ENCODE data around the gene AKAP6. TPM values are rescaled to one million over a fixed set of nuclear protein-coding genes. Genes with fewer than 3 reads are reported as not detected.

AKAP6 gene
- total RNA-seq, 1 experiment from 2014 or later: 1.1 TPM

DNA sequence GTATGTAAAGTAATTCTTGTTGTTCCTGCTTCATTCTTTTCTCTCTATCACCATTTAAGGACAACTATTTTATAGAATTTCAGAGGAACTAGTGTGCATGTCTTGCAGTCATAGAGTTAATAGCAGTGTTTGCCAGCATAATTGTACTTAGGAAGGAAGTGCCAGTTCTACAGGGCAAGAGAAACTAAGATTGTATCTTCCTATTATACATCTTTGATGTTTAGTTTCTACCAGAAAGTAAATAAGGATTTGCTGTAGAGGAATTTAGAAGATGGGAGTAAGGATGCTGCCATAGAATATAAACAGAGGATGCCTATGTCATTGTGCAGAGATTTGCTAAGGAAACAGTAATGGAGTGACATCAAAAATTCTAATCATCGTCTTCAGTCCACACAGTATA is 338.7 kb downstream of the AKAP6 start:
- H3T11ph ChIP-seq (ENCODE audit: low read length): no peak overlapping the region
- no peaks in the 10 kb centered on the region for H3K4me1 ChIP-seq (ENCODE audit: insufficient read depth, low read length)
- no peaks in the 10 kb centered on the region for H3K79me2 ChIP-seq (ENCODE audit: insufficient read depth, low read length)
- H4K5ac ChIP-seq (ENCODE audit: insufficient read length, low read depth, low read length): no peak overlapping the region
- no peak overlapping the region for H3K4ac ChIP-seq (ENCODE audit: low read depth, low read length)
- H3K9me3 Mint-ChIP-seq: peaks cover 0 to 2% of the 10 kb centered on the region in 2 experiments; a peak in 3 of 5 replicates
- no peak overlapping the region for H3K56ac ChIP-seq (ENCODE audit: insufficient read length, low read depth, low read length)
- H3K18ac ChIP-seq (ENCODE audit: insufficient read length, low read depth, low read length): no peak overlapping the region
- no peak overlapping the region for H3K4me3 Mint-ChIP-seq
- no peak overlapping the region for H3K14ac ChIP-seq (ENCODE audit: insufficient read depth, low read length)
- H3K27ac Mint-ChIP-seq: no peak overlapping the region
- no peak overlapping the region for H4K8ac ChIP-seq (replicated peaks; ENCODE audit: insufficient read length, low read depth, low read length)
- no peak overlapping the region for H3K27ac ChIP-seq (ENCODE audit: insufficient read length, low read depth, low read length)
- no peak overlapping the region for H3K9ac ChIP-seq (ENCODE audit: extremely low read depth, insufficient read length, low read length)
- no peak overlapping the region for H2BK12ac ChIP-seq (ENCODE audit: insufficient read length, low read depth, low read length)
- DNase-seq: no peak
- WGBS (ENCODE audit: extremely low coverage, insufficient read length, low lambda C conversion rate): no CpG with 5 or more reads among the region's 1 CpG
- no peak overlapping the region for H2AK5ac ChIP-seq (ENCODE audit: insufficient read length, low read length)
- no peaks in the 10 kb centered on the region for H3K27me3 ChIP-seq (ENCODE audit: insufficient read depth, low read length)
- H2BK5ac ChIP-seq (ENCODE audit: insufficient read length, low read length): no peak overlapping the region
- no peak overlapping the region for H2BK15ac ChIP-seq (ENCODE audit: low read depth, low read length)
- H3K9me3 ChIP-seq (ENCODE audit: control insufficient read depth, low read depth, low read length): no peaks in the 10 kb centered on the region
- H4K91ac ChIP-seq (ENCODE audit: insufficient read length, low read depth, low read length): no peak overlapping the region
- peaks cover under 1 to 3% of the 10 kb centered on the region in 2 experiments for H3K4me1 Mint-ChIP-seq
- no peak overlapping the region for H2BK120ac ChIP-seq (ENCODE audit: low read depth, low read length, poor library complexity, severe bottlenecking)
- H3K23ac ChIP-seq (ENCODE audit: insufficient read length, low read depth, low read length): no peak overlapping the region
- TF ChIP-seq, protein P1, sequence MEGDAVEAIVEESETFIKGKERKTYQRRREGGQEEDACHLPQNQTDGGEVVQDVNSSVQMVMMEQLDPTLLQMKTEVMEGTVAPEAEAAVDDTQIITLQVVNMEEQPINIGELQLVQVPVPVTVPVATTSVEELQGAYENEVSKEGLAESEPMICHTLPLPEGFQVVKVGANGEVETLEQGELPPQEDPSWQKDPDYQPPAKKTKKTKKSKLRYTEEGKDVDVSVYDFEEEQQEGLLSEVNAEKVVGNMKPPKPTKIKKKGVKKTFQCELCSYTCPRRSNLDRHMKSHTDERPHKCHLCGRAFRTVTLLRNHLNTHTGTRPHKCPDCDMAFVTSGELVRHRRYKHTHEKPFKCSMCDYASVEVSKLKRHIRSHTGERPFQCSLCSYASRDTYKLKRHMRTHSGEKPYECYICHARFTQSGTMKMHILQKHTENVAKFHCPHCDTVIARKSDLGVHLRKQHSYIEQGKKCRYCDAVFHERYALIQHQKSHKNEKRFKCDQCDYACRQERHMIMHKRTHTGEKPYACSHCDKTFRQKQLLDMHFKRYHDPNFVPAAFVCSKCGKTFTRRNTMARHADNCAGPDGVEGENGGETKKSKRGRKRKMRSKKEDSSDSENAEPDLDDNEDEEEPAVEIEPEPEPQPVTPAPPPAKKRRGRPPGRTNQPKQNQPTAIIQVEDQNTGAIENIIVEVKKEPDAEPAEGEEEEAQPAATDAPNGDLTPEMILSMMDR (conservative IDR thresholded peaks at IDR 0.05): no peak
- no peak overlapping the region for H2AFZ ChIP-seq (ENCODE audit: low read length)
- no peaks in the 10 kb centered on the region for H3K36me3 Mint-ChIP-seq (ENCODE audit: insufficient read depth in 1 of 3, low read depth in 3 of 3)
- no peaks in the 10 kb centered on the region for H3K79me1 ChIP-seq (ENCODE audit: insufficient read depth, low read depth, low read length, poor library complexity, severe bottlenecking)
- no peak overlapping the region for H3K4me2 ChIP-seq (ENCODE audit: insufficient read depth, insufficient read length, low read length)
- H3K27me3 Mint-ChIP-seq (ENCODE audit: low read depth): no peaks in the 10 kb centered on the region
- no peak overlapping the region for H2BK20ac ChIP-seq (ENCODE audit: low read depth, low read length, poor library complexity, severe bottlenecking)
- H4K20me1 ChIP-seq (ENCODE audit: control insufficient read depth, insufficient read depth, insufficient read length): no peaks in the 10 kb centered on the region
- H3K23me2 ChIP-seq (ENCODE audit: insufficient read length, low read depth, low read length, poor library complexity, severe bottlenecking): no peaks in the 10 kb centered on the region

Data from H9 (cell line).